Neural cell (in vitro differentiated cells): ENCODE data around the gene NEURL3.

Source experiments
- EP300 ChIP-seq: fragments of 450-650 bp; conservative IDR thresholded peaks from 2 replicates; pipeline ENCODE4 v1.6.1; 2014; ENCODE audit warnings: antibody characterized with exemption, mild to moderate bottlenecking, moderate library complexity; ENCODE audit not compliant: poor library complexity, severe bottlenecking
- EZH2 ChIP-seq: fragments of 200-600, 300-800 bp; shearing (Covaris generic), sonication (generic); IDR thresholded peaks from 2 replicates; pipeline ENCODE4 v1.6.1; 2014; ENCODE audit warnings: antibody characterized with exemption, low read length, borderline replicate concordance, mild to moderate bottlenecking; ENCODE audit not compliant: insufficient read depth, poor library complexity, severe bottlenecking
- MXI1 ChIP-seq: fragments of 450-650 bp; conservative IDR thresholded peaks from 2 replicates; pipeline ENCODE4 v1.6.1; 2014; ENCODE audit warnings: antibody characterized with exemption, mild to moderate bottlenecking; ENCODE audit not compliant: poor library complexity, severe bottlenecking
- POLR2AphosphoS5 ChIP-seq: IDR thresholded peaks from 2 replicates; pipeline ENCODE4 v1.6.1; 2012
- RAD21 ChIP-seq: fragments of 450-650 bp; conservative IDR thresholded peaks from 2 replicates; pipeline ENCODE4 v1.6.1; 2014; ENCODE audit warnings: antibody characterized with exemption, mild to moderate bottlenecking, moderate library complexity
- SMC3 ChIP-seq: fragments of 450-650 bp; conservative IDR thresholded peaks from 2 replicates; pipeline ENCODE4 v1.6.1; 2014; ENCODE audit warnings: antibody characterized with exemption, mild to moderate bottlenecking, moderate library complexity; ENCODE audit not compliant: poor library complexity
- TAF1 ChIP-seq: IDR thresholded peaks from 2 replicates; pipeline ENCODE4 v1.6.1; 2012; ENCODE audit warnings: low read depth
- TF ChIP-seq, protein P1 (sequence below): fragments of 450-650 bp; IDR thresholded peaks from 2 replicates; pipeline ENCODE4 v1.5.1; 2014; ENCODE audit warnings: antibody characterized with exemption, mild to moderate bottlenecking, moderate library complexity; ENCODE audit not compliant: poor library complexity, severe bottlenecking
- TF ChIP-seq, protein P2 (sequence below): IDR thresholded peaks from 2 replicates; pipeline ENCODE4 v1.6.1; 2012; ENCODE audit warnings: borderline replicate concordance

DNA sequence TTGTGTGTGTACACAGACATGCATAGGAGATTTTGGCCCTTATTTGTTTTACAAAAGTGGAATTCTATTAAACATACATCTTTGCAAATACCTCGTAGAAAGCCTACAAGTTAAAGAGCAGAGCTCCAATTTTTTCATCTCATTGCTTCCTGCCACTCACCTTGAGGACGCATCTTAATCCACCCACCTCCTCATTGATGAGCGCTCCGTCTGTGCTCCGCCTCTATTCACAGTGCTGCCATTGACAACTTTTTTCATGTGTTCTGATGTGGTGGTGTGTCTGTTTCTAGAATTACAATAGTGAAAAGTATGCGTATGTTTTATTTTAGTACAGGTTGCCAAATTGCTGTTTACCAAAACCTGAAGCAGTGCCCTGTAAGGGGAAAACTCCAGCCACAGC lies 36.3 kb downstream of the NEURL3 start:
- TF ChIP-seq POLR2AphosphoS5: no peak
- TF ChIP-seq, protein P1, sequence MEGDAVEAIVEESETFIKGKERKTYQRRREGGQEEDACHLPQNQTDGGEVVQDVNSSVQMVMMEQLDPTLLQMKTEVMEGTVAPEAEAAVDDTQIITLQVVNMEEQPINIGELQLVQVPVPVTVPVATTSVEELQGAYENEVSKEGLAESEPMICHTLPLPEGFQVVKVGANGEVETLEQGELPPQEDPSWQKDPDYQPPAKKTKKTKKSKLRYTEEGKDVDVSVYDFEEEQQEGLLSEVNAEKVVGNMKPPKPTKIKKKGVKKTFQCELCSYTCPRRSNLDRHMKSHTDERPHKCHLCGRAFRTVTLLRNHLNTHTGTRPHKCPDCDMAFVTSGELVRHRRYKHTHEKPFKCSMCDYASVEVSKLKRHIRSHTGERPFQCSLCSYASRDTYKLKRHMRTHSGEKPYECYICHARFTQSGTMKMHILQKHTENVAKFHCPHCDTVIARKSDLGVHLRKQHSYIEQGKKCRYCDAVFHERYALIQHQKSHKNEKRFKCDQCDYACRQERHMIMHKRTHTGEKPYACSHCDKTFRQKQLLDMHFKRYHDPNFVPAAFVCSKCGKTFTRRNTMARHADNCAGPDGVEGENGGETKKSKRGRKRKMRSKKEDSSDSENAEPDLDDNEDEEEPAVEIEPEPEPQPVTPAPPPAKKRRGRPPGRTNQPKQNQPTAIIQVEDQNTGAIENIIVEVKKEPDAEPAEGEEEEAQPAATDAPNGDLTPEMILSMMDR: no peak
- TF ChIP-seq TAF1: no peak
- no peak for TF ChIP-seq MXI1
- no peak for TF ChIP-seq RAD21
- no peak for TF ChIP-seq EZH2
- no peak for TF ChIP-seq EP300
- TF ChIP-seq, protein P2, sequence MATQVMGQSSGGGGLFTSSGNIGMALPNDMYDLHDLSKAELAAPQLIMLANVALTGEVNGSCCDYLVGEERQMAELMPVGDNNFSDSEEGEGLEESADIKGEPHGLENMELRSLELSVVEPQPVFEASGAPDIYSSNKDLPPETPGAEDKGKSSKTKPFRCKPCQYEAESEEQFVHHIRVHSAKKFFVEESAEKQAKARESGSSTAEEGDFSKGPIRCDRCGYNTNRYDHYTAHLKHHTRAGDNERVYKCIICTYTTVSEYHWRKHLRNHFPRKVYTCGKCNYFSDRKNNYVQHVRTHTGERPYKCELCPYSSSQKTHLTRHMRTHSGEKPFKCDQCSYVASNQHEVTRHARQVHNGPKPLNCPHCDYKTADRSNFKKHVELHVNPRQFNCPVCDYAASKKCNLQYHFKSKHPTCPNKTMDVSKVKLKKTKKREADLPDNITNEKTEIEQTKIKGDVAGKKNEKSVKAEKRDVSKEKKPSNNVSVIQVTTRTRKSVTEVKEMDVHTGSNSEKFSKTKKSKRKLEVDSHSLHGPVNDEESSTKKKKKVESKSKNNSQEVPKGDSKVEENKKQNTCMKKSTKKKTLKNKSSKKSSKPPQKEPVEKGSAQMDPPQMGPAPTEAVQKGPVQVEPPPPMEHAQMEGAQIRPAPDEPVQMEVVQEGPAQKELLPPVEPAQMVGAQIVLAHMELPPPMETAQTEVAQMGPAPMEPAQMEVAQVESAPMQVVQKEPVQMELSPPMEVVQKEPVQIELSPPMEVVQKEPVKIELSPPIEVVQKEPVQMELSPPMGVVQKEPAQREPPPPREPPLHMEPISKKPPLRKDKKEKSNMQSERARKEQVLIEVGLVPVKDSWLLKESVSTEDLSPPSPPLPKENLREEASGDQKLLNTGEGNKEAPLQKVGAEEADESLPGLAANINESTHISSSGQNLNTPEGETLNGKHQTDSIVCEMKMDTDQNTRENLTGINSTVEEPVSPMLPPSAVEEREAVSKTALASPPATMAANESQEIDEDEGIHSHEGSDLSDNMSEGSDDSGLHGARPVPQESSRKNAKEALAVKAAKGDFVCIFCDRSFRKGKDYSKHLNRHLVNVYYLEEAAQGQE: no peak
- no peak for TF ChIP-seq SMC3
